Mucosa of descending colon (tissue), 3 donors: ENCODE results near the gene SLC47A1. TPM values are rescaled to one million over a fixed set of nuclear protein-coding genes. Genes with fewer than 3 reads are reported as not detected.

Source experiments
- ATAC-seq: fragments of 200-7000 bp; cut with Tn5 transposase; one replicate; pipeline ENCODE4 v1.9.1; 2020; ENCODE audit warnings: mild to moderate bottlenecking, moderate library complexity
- DNase-seq, 3 donors: peaks; one replicate each; pipeline ENCODE4 v3.0.0-alpha.2; 2020
- H3K36me3 ChIP-seq: fragments of 200-600 bp; one replicate; pipeline ENCODE4 v1.8.0; 2021; ENCODE audit warnings: low read depth, mild to moderate bottlenecking
- H3K4me1 ChIP-seq: fragments of 200-600 bp; one replicate; pipeline ENCODE4 v1.8.0; 2021; ENCODE audit warnings: low read depth, mild to moderate bottlenecking
- H3K4me3 ChIP-seq: fragments of 200-600 bp; one replicate; pipeline ENCODE4 v1.8.0; 2021; ENCODE audit warnings: mild to moderate bottlenecking
- H3K9me3 ChIP-seq: fragments of 200-600 bp; one replicate; pipeline ENCODE4 v1.8.0; 2021; ENCODE audit warnings: mild to moderate bottlenecking
- intact Hi-C, 2 donors: fragments of 100-400 bp; cut with DNase I in 1 of 2; cut with micrococcal nuclease in 1 of 2; formaldehyde crosslinking; loops; one replicate each; pipeline versions ENCODE4 v1.11.0 to v1.11.1; 2022; cut with DNase I, micrococcal nuclease
- total RNA-seq, 3 donors: library from RNA; stranded (reverse); fragmentation: NEBNext Ultra II Directional in 2 of 3; extraction: Animal tissue kit (Norgen Biotek cat#: 25700) in 2 of 3; gene quantifications; one replicate each; pipeline versions ENCODE4 v1.2.1 to v1.2.4, GENCODE V29; 2021 to 2023
- TF ChIP-seq, protein P1 (sequence below): fragments of 200-600 bp; IDR thresholded peaks from one replicate; pipeline ENCODE4 v1.8.0; 2022; ENCODE audit warnings: antibody characterized with exemption, mild to moderate bottlenecking
- donor health status: DM: no; HTN: no; CAD: no; lungs with moderate emphysema.
- donor health status: DM: no; HTN: no; CAD: no.
- donor health status: DM: no; HTN: yes; CAD: no.

The SLC47A1 gene
- total RNA-seq, 3 donors from 2014 or later = 1.0 to 2.9 (median 2.3) TPM

DNA sequence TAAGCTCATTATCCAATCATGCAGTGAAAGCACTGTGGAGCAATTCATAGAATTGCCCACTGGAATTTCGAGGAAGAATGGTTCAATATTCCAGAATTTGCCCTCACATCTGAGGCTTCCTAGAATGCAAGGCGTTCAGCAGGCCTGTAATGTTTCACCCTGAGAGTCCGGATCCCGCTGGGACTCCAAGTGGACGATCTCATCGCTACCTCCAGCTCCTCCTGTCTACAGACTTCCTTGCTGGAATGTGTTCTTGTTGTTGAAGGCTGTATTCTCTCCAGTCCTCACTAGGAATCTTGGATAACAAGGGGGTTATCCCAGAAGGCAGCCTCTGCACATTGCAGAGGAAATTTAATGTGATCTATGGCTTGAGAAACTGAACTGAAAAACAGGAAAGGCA, 7.8 kb downstream of the SLC47A1 start:
- intact Hi-C loops = no loop called here
- Histone ChIP-seq H3K4me3 (no peak overlapping the region), H3K4me1 (peaks cover 3% of the 10 kb centered on the region), H3K36me3 (no peaks in the 10 kb centered on the region), H3K9me3 (no peaks in the 10 kb centered on the region)
- TF ChIP-seq, protein P1, sequence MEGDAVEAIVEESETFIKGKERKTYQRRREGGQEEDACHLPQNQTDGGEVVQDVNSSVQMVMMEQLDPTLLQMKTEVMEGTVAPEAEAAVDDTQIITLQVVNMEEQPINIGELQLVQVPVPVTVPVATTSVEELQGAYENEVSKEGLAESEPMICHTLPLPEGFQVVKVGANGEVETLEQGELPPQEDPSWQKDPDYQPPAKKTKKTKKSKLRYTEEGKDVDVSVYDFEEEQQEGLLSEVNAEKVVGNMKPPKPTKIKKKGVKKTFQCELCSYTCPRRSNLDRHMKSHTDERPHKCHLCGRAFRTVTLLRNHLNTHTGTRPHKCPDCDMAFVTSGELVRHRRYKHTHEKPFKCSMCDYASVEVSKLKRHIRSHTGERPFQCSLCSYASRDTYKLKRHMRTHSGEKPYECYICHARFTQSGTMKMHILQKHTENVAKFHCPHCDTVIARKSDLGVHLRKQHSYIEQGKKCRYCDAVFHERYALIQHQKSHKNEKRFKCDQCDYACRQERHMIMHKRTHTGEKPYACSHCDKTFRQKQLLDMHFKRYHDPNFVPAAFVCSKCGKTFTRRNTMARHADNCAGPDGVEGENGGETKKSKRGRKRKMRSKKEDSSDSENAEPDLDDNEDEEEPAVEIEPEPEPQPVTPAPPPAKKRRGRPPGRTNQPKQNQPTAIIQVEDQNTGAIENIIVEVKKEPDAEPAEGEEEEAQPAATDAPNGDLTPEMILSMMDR = no peak
- no peak for ATAC-seq
- no peak for DNase-seq

DNA sequence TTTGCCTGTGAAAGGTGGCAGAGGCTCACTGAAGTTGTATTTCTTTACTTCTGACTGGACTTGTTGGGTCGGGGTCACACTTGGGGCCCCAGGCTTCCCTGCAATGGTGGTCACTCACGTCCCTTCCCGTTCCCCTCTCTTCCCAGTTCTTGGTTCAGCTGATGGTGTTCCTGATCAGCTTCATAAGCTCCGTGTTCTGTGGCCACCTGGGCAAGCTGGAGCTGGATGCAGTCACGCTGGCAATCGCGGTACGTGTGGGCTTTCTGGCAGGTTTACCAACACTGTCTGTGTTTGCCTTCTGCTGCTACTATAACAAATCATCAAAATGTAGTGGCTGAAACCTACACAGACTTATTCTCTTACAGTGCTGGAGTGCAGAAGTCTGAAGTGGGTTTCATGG, 8.6 kb downstream of the SLC47A1 start:
- Histone ChIP-seq H3K4me1 (peaks cover 5% of the 10 kb centered on the region), H3K9me3 (no peaks in the 10 kb centered on the region), H3K36me3 (no peaks in the 10 kb centered on the region), H3K4me3 (no peak overlapping the region)
- TF ChIP-seq, protein P1 = no peak
- intact Hi-C loops = no loop called here
- no peak for ATAC-seq
- DNase-seq = no peak

DNA sequence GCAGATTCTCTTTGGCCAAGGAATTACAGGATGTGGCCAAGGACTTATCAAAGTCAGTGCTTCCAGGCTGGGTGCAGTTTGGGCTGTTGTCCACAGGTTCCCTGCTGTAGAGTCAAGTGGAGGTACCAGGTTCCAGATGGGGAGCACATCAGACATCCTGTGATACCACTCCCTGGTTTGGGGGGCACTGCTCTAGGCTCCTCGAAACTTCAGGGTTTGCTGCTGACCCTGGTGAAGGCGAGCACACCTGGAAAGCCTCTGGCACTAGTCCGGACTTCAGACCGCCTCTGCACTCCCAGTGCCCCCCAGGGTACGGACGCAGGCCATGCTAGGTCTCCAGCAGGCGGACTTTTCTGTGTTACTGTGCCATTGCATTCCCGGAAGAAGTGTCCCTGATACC, 10.7 kb downstream of the SLC47A1 start:
- Histone ChIP-seq H3K9me3 (no peaks in the 10 kb centered on the region), H3K4me1 (peaks cover 5% of the 10 kb centered on the region), H3K4me3 (no peak overlapping the region), H3K36me3 (no peaks in the 10 kb centered on the region)
- intact Hi-C loops = no loop called here
- TF ChIP-seq, protein P1 = no peak
- no peak for DNase-seq
- no peak for ATAC-seq

DNA sequence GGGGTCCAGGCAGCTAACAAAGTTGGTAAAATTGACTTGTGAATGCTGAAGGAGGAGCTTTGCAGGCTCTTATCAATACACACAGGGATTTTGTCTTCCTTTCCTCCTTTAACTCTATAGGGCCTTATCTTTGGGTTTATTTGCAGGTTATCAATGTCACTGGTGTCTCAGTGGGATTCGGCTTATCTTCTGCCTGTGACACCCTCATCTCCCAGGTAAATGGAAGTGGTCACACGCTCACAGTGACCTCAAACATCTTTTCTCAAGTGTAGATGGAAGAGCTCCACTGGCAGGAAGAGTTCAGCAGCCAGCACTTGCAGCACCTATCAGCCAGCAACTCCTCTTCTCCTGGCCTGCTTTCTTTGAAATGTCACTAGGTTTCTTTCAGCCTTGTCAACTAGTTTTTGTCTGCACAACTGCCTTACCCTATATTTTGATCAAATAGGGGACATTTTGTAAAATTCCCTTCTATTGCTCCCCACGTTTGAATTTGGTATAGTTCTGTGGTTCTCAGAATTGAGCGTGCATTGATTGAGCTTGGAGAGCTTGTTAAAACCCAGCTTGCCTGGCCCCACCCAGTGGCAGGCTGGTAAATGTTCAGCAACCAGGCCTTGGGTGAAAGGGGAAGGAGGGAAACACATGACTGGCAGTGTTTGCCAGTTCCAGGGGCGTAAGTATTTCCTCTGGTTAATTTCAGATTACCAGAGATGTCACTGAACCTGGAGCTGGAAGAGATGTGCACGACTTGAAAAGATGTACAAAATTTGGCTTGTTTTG, 12.8 kb downstream of the SLC47A1 start:
- ATAC-seq (peak; percentile 81), DNase-seq (peak in 2 of 3 donors; percentile 68 to 72)
- TF ChIP-seq, protein P1 = no peak
- H3K36me3 ChIP-seq = no peaks in the 10 kb centered on the region
- H3K4me1 ChIP-seq = peaks cover 6% of the 10 kb centered on the region
- no peaks in the 10 kb centered on the region for H3K9me3 ChIP-seq
- no peak overlapping the region for H3K4me3 ChIP-seq
- intact Hi-C loops = no loop called here

DNA sequence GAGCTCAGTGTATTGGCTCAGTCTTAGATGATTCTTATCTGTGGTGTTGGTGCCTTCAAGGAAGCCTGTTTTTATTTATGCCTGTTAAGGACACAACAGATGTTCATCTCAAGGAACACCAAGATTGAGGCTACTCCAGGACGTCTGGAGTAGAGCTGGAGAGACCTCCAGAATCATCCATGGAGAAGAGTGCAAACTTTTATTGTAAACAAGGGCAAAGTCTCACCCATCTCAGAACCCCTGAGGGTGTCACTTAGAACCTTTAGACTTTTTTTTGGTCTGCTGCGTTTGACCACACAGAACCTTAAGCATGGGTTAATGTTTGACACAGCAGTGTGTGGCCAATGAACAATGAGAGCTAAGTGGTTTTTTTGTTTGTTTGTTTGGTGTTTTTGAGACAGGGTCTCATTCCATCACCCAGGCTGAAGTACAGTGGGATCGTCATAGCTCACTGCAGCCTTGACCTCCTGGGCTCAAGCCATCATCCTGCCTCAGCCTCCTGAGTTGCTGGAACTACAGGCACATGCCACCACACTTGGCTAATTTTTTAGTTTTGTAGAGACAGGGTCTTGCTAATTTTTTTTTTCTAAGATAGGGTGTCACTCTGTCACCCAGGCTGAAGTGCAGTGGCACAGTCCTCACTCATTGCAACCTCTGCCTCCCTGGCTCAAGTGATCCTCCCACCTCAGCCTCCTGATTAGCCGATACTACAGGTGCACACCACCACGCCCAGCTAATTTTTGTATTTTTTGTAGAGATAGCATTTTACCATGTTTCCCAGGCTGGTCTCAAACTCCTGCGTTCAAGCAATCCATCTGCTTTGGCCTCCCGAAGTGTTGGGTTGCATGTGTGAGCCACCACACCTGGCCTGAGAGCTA, 16.3 kb downstream of the SLC47A1 start:
- no peaks in the 10 kb centered on the region for H3K9me3 ChIP-seq
- intact Hi-C loops = no loop called here
- DNase-seq = no peak
- H3K4me3 ChIP-seq = no peak overlapping the region
- peaks cover 11% of the 10 kb centered on the region for H3K4me1 ChIP-seq
- TF ChIP-seq, protein P1 = no peak
- ATAC-seq = no peak
- no peaks in the 10 kb centered on the region for H3K36me3 ChIP-seq
